Measurements from ENCODE around the gene SKI.

Gene SKI

DNA sequence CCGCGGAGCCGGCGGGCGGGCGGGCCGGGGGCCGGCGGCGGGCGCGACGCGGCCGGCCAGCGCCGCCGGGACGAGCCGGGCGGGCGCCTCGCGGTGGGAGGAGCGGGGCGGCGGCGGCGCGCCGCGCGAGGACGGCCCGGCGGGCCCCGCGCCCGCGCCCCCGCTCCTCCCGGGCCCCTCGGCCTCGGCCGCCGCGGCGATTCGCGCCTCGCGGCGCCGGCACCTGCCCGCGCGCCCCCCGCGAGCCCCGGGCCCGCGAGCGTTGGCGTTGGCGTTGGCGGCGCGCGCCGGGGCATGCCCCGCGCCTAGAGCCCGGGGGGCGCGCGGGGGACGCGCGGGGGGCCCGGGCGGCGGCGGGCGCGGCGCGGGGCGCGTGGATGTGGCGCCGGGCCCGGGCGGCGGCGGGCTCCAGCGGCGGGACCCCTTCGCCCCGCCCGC, at the start of gene SKI:
Gene SKI, plus strand, starts transcription at position 163 of the 438 bp plus-strand sequence. CDS start 448 bp downstream, outside the sequence.
- no peak for DNase-seq

DNA sequence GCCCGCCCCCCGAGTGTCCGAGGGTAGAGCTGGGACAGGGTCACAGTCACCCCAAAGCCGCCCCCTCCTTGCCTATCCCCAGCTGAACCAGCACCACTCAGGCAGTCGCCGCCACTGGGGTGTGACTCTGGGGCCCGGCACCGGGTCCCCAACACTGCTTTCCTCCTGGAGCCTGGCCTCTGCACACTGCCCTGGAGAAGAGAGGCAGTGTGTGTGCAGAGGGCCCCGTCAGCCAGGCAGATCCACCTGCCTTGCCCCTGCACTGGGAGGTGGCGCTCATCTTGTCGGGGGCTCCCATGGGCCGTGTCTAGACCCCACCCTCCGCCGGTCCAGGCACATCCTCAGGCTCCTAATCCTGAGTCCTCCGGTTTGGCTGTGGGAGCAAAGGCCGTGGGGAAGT, 49.2 kb upstream of the SKI start:
- DNase-seq, result no peak

DNA sequence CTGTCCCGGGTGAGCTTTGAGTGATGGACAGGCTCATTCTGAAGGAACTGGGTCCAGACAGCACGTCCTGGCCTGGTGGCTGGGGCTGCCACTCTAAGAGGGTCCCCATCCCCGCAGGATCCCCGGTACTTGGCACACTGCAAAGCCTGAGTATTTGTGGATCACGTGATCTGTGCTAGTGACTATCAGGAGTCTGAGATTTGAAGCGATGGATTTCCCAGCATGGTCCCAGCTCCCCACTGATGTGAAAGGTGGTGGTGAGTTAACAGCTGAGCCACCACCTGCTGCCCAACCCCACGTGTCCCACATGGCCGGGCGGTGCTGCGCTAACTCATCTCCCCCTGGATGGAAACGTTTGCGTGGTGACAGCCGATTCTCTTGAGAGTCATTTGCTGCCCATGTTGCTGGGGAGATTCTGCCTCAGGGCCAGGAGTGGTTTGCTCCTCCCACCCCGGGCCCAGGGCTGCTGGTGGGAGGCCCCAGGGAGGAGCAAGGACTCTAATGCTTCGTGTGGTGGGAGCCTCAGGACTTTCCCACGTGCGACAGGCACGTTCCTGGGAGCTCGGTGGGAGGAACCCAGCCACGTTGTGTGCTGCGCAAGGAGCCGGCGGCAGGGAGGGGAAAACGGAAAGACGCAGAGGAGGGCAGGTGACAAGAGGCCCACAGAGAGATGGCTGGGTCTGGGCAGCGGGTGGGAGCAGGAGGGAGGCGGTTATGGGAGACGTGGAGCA, 48.7 kb upstream of the SKI start:
- no peak for DNase-seq

DNA sequence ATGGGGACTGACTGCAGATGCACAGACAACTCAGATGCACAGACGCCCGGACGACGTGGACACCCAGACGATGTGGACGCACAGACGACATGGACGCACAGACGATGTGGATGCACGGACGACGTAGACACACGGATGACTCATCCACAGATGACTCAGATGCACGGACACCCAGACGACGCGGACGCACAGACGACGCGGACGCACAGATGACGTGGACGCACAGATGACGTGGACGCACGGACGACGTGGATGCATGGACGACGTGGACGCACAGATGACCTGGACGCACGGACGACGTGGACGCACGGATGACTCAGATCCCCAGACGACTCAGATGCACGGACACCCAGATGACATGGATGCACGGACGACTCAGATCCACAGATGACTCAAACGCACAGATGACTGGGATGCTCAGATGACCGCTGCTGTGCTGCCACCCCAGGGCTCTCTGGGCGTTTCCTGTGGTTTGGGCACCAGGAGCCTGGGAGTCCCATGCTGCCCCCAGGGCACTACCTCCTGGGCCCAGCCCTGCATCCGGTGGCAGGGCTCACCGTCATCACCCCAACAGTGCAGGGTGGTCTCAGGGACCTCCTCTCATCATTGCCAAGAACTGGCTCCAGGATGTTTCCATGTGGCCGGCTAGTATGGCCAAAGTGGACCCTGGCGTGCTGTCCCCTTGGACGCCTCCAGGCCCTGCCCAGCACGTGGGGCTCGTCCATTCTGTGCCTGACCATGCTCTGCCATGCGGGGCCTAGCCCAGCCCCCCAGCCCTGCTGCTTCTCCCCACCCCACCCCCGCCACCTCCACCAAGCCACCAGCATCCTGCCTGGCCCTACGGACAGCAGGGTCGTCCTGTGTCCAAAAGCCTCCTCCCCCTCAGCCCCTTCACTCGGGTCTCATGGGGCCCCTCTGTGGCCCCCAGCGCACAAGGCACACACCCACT, 47.5 kb upstream of the SKI start:
- no peak for DNase-seq

DNA sequence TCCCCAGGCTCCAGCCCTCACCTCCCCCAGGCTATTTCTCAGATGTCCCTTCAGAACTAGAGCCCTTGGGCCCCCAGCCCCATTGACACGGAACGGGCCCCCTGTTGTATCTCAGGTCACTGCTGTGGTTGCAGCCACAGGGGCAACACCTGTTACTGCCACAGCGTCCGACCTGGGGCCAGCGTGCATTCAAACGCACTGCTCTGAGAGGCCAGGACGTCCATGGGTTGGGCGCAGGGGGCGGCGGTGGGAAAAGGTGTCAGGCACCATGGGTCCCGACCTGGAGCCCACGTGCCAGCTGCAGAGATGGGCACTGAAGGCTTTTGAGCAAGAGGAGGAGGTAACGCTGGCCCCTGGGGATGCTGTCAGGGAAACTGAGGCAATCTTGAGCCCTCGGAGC, 46.8 kb upstream of the SKI start:
- no peak for DNase-seq

DNA sequence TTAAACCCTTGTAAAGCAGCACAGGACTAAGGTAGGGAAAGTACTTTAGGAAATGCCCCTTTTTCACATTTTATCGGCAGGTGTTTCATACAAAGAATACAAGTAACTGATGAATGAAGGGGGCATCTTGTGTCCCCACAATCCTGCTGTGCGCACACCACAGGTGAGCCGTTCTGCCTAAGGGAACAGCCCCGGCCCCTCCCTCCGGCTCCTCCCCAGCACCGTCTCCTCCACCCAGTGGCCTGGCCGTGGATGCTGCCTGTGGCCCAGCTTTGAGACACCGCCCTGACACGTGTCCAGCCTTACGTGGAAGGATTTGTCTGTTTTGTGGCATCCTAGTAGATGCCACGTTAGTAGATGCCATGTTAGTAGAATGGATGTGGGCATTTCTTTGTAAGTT, 46.4 kb upstream of the SKI start:
- no peak for DNase-seq

DNA sequence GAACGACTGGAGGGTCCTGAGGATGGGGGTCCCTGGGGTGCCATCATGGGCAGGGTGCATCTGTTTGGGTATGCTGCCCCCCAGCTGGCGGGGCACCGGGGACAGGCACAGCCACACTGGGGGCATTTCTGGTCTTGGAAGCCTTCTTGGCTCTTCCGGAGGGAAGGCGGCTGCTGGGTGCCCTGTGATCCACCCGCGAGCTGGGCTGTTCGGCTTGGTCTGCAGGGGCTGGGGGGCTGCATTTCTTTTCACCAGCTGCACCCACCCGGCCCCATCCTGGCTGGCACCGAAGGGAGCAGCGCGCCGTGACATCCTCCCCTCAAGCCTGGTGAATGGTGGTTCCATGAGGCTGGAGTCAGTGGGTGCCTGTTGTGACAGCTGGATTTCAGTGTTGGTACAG, 45.7 kb upstream of the SKI start:
- DNase-seq, result no peak

DNA sequence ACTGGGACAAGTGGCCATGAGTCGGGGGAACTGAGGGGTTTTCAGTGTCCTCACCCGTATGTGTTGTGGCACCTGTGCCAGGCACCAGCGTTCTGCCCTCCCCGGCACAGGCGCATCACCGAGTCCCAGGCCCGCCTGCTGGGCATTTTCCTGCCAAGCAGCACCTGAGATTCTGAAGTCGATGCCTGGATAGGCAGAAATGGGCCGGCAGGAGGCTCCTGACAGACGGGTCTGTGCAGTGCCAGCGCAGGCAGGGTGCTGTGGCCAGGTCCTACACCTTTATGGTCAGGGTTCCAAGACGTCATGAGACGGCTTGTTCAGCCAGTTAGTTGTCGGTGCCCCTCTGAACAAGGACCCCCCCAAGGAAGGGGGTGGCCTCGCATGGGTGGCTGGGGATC, 44.2 kb upstream of the SKI start:
- DNase-seq, result no peak

DNA sequence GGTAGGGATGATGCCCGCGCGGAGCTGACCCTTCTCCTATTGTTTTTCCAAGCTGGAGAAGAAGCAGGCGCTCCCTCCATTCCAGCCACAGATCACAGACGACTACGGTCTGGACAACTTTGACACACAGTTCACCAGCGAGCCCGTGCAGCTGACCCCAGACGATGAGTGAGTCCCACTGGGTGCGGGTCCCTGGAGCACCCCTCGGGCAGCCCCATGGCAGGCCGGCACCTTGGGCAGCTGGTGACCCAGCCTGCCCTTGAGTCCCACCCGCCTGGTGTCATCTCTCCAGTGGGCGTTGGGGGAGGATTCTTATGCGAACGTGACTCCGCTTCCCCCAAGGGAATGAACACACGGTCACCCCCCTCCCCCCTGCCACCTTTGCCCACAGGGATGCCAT, 43.6 kb upstream of the SKI start:
- DNase-seq, result no peak

DNA sequence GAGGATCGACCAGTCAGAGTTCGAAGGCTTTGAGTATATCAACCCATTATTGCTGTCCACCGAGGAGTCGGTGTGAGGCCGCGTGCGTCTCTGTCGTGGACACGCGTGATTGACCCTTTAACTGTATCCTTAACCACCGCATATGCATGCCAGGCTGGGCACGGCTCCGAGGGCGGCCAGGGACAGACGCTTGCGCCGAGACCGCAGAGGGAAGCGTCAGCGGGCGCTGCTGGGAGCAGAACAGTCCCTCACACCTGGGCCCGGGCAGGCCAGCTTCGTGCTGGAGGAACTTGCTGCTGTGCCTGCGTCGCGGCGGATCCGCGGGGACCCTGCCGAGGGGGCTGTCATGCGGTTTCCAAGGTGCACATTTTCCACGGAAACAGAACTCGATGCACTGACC, 43.2 kb upstream of the SKI start:
- DNase-seq, result no peak

DNA sequence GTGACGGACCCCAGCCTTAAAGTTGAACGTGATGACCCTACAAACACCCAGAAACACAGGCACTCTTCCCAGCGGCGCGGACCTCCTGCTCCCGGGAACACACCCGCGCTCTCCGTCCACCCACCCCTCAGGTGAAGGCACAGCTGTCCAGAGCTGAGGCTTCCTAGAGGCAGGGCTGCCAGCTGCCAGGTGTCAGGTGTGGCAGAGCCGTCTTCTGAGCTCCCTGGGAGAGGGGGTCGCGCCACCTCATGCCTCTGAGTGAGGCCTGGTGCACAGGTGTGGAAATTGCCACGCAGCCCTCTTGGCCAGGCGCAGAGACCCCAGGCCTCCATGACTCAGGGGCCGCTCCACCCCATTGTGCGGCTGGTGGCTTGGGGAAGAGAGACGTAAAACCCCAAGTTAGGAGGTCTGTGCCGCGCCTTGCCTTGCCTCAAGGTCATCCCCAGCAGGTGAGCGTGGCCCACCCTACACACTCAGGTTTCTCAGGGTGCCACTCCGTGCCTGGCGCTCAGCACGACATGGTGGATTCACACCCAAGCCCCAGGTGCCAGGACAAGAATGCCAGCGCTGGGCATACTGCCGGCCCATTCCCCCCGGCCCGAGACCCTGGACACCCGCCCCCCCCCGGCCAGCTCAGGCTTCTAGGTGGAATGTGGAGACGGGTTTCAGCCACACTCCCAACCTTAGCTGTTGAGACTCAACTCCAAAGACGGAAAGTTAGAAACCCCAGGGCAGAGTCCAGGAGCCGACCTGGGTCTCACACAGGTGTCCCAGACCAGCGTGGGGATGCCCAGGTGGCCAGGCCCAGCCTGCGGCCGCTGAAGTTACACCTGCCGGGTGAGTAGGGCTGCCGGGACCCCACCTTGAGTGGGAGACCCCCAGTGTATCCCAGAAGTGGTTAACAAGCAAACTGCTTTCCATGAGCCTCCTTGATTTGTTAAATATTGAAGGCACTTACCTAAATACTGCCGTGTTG, 42.0 kb upstream of the SKI start:
- no peak for DNase-seq

DNA sequence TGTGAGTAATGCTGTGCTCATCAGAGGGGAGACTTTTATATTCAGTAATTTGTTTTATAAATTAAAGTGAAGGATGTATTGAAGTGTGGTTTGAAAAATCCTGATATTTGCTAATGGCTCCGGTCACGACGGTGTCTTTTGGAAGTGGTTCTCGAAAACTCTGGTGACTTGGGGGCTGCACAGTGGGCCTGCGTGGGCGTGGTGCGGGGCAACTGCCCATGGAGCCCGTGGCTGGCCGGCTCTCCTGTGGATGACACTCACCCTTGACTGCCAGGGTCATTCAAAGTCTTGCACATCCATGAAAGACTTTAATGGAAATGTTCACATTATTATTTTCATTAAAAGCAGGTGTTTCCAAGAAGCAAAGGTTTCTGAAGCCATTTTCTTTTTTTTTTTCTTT, 41.2 kb upstream of the SKI start:
- DNase-seq, result no peak

DNA sequence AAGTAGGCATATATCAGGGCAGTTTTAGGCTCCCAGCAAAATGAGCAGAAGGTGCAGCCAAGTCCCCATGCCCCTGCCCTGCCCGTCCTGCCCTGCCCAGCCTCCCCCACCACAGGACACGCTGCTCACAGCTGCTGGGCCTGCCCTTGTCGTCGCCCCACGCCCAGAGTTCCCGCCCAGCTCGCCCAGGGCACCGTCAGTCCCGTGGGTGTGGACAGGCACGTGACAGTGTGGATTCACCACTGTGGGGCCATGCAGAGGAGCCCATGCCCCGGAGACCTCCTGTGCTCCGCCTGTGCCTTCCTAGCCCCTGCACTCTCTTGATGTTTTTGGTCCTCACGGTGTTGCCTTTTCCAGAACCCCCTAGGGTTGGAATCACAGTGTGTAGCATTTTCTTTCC, 40.5 kb upstream of the SKI start:
- DNase-seq, result no peak

DNA sequence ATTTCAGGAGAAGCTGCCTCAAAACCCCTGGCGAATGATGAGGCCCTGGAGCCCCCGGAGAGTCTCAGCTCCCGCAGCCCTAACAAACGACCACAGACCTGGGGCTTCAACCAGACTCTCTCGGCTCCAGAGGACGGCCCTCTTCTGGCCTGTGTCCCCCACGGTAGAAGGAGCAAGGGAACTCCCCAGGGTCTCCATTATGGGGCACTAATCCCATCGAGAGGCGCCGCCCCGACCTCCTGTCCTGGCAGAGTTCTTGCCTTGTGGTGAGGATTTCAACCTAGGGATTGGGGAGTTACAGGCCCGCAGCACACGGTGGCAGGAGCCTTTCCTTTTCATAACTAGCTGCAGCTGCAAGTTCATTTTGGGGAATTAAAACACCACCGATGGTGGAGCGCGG, 39.8 kb upstream of the SKI start:
- no peak for DNase-seq

DNA sequence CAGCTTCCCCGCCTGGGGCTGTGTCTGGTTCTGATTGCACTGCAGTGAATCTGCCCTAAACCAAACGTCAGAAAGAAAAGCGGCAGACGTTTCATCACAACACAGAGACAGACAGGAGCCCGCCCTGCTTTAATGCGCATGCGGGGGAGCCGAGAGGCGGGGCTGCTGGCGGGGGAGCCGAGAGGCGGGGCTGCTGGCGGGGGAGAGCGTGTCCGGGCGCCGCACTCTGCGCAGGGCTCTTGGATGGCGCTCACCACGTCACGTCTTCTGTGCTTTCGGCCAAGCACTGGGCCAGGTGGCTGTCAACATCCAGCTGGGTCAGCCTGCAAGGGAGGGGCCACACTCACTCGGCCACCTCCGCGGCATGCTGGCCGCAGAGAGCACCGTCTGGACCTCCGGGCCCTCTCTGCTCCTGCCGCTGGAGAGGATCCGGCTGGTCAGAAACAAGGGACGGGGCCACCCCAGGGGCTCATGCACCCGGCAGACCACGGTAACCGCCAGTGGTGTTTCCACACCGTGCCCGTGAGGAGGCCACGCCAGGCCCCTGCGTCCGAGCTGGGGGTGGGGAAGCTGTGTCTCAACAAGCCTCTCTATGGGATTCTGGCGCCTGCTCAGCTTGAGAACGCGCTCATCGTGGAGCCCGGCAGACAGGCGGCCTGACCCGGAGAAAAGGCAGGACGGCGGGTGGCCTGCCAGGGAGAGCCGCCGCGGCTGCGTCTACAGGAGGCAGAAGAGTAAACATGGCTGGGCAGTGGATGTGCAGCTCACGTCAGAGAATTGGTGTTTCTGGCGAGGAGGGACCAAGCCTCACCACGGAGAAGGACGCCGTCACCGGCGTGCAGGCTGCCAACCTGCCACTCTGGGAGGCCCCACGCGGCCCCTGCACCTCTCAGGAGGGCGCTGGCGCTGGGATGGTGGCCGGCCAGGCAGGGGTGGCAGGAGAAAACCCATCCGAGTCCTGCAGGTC, 38.4 kb upstream of the SKI start:
- DNase-seq, result peak; percentile 86 to 88

DNA sequence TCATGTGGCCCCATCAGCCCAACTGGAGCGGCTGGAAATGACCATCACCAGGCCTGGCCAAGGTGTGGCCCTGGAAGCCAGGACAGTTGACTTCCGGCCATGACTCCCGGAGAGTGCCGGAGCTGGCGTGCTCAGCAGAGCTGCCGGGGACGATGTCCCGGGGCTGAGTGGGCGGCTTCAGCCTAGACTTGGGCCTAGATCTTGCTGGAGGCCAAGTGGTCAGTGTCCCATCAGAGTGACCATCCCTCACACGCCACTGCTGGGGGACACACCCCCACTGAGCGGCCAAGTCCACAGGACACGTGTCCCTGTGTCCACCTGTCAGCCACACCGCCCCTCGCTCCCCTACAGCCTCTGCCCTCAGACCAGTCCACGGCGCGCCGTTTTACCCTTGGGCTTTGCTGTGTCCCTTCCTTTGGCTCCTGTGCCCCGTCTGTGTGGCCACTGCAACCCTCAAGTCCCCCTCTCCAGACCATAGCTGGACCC, 37.6 kb upstream of the SKI start:
- DNase-seq, result no peak

DNA sequence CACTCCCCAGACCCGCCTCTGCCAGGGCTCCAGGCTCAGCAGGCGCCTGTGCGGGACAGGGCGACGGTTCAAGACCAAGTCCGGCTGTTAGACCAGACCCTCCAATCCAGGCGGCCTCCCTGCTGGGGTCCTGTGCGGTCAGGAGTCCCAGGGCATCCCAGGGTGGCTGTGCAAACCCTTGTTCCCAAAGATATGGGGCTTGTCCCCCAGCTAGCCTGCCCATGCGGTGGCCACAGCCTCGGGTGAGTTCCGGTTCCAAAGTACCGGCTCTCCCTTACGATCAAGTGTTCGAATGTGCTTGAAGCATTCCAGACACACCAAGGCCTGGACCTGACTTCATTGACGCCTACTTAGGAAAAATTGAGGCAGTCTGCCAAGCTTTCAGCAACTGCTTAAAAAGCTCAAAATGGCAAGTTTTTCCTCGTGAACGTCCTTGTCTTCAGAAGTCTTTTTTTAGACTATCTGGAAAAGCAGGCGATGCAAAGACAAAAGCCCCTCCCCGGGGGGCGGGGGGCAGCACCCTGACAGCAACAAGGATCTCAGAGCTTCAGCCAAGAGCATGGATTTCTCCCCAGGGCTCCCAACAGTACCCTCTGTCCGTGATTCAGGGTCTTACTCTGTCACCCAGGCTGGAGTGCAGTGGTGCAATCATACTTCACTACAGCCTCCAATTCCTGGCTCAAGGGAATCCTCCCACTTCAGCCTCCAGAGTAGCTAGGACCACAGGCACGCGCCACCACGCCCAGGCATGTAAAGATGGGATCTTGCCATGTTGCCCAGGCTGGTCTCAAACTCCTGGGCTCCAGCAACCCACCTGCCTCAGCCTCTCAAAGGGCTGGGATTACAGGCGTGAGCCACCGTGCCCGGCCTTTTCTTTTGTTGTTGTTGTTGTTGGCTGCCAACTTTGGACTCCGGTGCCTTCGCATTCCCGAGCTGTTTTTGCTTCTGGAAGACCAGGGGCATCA, 35.8 kb upstream of the SKI start:
- no peak for DNase-seq

DNA sequence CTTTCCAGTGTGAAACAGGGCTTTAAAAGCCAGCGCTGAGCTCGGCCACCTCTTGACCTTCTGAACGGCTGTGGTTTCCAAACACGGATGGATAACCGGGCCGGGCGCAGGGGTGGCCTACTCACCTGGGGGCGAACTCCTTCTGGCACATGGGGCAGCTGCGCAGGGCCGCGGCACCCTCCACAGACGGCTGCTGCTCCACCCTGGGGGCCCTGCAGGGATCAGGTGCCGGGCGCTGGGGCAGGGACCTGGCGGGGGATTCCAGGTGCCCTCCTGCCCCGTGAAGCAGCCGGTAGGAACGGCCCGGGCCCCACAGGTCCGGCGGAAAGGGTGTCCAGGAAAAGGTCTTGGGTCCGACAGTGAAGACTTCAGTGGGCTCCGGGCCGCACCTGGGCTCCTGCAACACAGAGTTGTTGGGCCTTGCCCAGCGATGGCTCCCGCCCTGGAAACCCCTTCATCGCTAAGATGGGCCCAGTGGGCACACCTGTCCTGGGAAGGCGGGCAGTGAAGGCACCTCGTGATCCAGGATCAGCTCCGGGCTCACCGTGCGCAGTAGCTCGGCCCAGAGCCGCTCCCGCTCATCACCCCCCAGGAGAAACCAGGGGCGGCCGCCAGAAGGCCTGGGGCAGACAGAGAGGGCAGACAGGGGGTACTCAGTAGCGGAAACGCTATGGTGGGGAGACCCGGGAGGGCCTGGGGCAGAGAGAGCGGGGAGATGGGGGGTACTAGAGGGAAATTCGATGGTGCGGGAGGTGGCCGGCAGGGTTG, 34.4 kb upstream of the SKI start:
- DNase-seq, result no peak

DNA sequence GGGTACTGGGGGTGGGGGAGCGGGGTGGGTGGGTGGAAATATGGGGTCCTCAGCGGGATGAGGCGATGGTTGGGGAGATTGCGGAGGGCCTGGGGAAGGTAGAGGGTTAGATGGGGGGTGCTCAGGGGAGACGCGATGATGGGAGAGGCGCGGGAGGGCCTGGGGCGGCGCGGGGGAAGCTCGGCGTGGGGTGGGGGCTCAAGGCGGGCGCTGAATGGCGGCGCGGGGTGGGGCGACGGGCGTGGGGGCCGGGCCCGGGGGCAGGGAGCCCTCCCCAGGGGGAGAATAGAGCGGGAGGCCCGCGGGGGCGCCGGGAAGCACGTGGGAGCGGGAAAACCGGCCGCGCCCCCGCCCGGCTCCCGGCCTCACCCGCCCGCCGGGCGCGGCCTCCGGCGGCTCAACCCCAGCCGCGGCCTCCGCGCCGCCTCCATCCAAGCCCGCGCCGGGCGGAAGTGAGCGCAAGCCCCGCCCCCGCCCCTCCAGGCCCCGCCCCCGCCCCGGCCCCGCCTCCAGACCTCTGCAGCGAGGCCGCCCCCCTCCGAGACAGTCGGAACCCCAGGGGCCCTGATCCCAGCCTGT, 33.7 kb upstream of the SKI start, which contains the start of gene FAAP20:
Gene FAAP20, minus strand, starts transcription at position 454 of the 579 bp plus-strand sequence. Its CDS starts 23 bp downstream, at position 431.
- peak; percentile 68 to 72 for DNase-seq

Data from stimulated activated CD4-positive, alpha-beta T cell treated with anti-CD3 and anti-CD28 coated beads, Interleukin-4, amount 100 ng/mL, for 4 hours (primary cell).